Activated gamma-delta T cell treated with Interleukin-2 at 50 U/mL for 16 hours (primary cell): ENCODE measurements around the gene CRHR1.

ENCODE experiments used
- DNase-seq: peaks from one replicate; pipeline ENCODE4 v3.0.0-alpha.2; 2020

CRHR1 gene

DNA sequence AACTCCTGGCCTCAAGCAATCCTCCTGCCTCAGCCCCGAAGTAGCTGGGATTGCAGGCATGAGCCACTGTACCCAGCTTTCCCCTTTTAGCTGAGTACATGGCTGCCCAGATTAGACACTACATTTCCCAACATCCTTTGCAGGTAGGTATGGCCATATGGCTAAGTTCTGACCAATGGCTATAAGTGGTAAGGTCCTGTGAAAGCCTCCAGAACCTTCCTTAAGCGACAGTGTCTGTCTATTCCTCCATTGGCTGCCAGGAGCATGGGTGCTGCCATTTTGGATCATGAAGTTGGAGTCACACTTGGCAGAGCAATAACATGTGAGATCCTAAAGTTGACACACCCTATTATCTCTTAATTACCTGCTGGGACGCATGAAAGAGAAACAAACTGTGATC, 24.4 kb upstream of the CRHR1 start:
- DNase-seq = no peak

DNA sequence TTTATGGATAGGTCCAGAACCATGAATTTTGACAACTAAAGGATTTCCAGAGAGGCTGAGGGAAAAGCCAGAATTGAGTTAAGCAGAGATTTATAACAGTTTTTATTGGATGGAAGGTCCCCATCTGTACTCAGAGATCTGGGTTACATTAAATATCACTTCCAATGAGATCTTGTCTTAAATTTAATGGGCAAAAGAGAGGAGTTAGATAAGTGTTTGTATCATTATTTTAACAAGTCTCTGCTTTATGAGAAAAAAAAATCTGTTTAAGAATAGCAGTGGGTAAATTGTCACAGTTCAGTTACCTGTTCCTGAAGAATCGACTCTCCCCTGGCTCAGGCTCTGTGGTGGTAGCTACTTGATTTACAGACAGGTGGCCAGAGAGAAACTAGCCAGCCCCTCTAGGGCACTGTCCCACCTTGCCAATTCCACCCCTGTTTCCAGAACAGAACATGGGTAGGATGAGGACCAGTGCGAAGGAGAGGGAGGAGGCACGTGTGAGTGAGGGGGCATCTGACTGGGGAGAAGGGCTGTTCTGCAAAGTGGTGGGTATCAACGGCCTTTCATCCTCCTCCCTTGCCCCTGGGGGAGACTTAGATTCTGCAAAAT, 22.1 kb upstream of the CRHR1 start:
- DNase-seq = no peak

DNA sequence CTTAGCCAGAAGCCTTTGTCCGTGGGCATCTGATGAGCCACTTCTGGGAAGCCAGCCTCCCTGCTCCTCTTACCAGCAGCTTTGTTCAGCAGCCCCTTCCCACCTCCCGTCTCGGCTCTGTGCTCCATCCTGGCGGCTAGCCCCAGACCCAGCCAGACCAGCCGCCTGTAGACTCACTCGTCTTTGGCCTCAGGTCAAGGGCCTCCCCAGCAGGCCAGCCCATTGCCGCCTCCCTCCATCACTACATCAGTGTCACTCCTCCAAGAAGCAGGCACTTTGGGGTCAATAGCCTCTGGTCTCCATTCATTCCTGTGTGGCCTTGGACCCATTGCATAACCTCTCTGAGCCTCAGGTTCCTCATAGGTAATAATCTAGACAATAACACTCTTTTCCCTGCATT, 20.9 kb upstream of the CRHR1 start:
- DNase-seq = no peak

DNA sequence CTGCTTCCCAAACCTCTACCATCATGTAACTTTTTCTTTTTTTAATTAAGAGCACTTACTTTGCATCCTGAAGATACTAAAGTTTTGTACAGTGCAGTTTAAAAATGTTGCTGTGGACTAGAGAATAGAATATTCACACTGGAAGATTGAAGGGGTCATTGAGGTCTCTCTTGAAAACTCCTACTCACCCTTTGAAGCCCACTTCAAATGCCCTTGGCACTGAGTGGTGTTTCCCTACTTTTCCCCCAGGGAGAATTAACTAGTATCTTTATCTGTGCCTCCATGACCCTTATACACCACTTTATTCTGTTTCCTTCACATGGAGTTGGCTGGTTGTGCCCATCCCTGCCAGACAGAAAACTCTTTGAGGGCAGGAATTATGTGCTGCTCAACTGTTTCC, 19.6 kb upstream of the CRHR1 start:
- DNase-seq = no peak

DNA sequence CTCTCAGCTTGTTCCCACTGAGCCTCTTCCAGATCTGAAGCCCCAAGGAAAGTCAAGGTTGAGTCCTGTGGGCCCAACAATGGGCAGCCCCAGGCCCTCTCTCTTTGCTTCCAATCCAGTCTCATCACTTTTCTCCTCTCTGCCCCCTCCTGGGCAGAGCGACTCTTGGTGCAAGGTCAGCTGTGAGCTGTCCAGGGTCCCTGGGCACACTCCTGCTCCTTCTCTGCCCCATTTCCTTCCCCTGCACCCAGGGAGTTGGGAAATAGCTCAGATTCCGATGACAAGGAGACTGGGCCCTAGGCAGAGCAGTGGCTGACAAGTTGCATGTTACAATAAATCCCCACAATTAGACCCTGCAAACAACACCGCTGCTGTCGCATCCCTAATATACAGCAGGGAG, 16.1 kb upstream of the CRHR1 start:
- no peak for DNase-seq

DNA sequence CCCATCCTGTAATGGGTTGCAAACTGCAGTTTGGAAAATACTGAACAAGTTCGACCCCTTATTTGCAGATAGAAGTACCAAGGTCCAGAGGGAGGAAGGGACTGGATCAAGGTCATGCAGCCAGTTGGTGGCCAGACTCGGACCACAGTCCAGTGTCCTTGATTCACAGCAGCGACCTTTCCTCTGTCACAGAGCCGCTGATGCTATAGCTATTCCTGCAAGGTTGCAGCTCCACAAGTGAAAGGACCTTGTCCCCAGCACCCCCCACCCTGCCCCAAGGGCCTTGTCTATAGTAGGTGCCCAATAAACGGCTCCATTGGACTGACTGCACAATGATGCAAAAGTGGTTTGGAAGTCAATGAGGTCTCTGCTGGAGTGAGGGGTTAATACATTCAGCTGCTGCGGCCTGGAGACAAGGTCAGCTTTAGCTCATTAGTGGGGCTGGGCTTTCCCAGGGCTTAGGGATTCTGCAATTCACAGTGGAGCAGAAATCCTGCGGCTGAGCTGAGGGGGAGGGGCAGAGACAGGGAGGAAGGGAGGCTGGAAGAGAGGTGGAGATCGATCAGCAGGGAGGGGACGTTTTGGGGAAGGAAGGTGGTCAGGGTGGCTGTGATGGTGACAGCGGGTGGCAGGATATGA, 13.4 kb upstream of the CRHR1 start:
- DNase-seq = no peak

DNA sequence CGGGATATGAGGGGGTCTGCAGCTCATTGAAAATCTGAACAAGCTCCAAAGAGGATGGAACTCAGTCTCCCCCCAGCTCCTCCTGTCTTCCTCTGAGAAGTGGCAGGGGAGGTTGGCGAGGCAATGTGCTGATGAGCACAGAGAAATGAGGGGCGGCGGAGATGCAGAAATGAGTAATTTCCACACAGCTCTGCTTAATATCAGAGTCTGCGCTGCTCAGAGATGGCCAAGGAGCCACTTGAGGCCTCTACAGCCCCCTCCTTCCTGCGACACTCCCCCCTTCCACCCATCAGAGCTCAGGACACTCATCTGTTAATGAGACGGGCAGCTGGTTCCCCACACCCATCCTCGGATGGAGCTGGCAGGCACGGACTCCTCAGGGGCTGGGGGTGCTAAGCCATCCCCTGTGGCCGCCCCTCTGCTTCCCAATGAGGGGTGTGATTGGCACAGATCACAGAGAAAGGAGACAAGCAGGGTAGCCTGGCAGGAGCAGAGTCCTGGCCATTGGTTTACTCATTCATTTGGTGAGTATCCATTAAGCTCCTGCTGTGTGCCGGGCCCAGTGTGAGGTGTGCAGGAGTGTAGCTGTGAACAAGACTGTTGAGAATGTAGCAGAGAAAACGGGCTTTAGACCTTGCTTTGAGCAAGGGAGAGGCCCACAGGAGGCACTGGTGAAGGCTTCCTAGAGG, 12.7 kb upstream of the CRHR1 start:
- DNase-seq = no peak

DNA sequence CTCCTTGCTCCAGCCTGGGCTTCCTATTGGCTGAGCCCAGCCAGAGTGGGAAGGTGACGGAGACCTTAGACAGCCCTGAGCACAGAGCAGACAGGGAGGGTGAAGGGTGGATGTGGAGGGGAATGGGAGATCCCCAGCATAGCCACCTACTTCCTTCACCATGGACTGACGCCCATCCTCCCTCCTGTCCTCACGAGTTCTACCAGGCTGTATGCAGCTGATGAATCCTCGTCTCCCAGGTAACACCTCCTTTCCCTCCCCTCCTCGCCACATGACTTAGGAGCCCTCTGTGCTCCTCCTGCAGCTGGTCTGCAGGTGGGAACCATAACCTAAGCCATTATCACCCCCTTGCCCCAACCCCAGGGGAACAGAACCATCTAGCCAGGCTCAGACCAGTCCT, 9.0 kb upstream of the CRHR1 start:
- no peak for DNase-seq

DNA sequence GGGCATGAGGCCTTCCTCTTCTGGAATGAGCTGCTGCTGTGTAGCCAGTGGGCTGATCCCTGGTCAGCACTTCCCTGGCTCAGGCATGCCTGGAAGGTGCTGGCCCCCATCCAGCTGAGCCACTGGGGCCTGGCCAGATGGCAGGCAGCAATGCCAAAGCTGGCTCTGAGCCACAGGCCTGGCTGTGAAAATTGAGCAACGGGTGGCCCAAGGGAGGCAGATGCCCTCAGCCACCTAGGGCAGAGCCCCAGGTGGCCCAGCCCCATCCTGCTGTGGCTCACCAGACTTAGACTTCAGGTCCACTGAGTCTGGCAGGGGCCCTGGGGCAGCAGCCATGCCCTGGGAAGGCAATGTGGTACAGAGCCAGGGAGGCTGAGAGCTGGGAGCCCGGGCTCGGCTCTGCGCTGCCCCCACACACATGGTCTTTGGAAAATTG, 8.5 kb upstream of the CRHR1 start:
- DNase-seq = no peak

DNA sequence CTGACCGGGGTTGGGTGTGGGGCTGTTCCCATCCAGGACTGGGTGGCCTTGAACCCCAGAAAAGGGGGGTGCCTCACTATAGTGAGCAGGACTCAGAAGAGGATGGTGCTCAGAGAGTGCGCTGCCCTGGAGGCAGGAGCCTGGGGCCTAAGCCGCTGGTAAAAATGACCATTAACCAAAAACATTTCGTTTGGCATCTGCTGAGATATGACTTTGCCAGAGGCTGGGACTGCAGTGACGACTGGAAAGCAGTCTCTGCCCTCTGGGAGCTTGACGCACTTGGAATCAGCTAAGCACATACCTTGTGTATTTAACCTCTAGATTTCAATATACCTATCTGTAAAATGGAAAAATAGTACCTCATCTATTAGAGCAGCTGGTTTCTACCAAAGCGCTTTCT, 7.2 kb upstream of the CRHR1 start:
- DNase-seq = no peak

DNA sequence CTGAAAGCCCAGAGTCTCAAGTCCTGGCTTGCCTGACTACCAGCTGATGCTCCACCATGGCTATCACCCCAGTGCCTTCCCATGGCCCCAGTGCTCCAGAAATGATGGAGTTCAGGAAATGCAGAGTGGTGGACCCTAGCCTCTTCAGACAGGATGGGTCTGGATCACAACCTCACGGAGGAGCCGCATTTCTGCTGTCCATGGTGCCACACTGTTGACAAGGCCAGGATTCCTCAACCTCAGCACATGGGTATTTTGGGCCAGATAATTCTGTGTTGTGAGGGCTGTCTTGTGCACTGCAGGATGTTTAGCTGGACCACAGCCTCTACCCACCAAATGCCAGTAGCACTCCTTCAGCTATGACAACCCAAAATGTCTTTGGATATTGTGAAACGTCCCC, 6.7 kb upstream of the CRHR1 start:
- no peak for DNase-seq

DNA sequence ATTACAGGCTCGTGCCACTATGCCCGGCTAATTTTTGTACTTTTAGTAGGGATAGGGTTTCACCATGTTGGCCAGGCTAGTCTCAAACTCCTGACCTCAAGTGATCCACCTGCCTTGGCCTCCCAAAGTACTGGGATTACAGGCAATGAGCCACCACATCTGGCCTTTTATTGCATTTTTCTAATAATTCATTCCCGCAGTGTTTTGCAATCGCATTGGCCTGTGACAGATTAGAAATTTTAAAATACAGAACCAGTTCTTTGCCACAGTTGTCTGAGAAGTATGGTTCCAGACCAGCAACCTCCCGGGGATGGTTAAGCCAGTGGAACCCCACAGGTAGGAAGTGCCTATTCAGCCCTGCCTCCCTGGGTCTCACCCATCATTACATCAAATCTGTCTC, 3.2 kb upstream of the CRHR1 start:
- DNase-seq = no peak

DNA sequence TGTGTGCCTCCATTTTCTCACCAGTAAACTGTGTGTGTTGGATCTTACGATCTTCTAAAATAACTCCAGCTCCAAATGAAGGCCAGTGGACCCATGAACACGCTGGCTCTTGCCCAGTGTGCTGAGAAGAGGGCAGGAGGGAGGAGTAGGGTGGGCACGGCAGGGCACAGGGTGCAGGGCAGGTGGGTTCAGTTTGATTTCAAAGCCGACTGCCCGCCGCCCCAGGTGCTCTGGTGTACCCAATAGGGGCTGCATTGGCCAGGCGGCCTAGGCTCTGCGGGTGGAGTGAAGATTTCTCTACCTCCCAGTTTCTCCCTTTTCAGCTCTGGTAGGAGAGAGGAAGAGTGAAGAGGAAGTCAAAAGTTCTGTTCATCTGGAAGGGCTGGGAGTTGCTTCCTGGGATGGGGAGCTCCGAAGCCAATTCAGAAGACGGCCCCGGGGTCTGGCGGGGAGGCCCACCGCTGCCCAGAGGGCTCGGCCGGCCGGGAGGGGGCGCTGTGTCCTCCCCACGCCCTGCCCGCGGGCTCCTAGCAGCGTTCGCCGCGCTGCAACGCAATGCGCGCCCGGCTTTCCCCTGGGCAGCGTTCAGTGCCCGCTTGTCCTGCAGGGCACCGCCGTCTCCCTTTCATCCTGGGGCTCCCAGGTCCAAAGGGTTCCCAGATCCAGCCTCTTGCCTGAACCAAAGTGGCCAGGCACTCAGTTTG, 1.1 kb upstream of the CRHR1 start:
- DNase-seq = no peak

DNA sequence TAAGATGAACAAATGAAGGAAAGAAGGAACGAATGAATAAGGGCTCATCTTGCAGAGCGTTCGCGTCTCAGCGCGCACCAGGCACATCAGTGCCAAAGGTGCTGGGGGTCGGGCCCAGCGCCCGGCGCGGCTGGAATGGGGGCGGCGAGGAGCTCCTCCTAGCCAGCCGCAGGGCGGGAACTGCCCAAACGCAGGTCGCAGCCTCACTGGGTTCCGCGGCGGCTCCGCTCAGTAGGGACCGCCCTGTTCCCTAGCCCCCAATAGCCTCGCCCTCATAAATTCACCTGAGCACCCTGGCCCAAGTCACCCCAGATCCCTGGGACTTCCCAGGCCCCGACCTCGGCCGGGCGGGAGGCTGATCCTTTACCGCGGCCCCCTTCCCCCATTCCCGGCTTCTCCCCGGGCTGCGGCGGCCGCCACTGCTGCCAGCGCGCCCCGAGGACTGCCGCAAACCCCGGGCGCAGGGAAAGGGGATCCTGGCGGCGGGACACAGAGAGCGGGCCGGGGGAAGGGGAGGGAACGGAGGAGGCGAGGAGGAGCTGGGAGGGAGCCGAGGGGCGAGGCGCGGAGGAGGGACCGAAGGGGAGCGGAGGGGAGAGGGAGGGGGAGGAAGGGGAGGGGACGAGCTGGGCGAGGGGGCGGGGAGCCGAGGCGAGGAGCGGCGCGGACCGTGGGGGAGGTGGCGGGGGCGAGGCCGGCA, 377 bp upstream of the CRHR1 start:
- no peak for DNase-seq

DNA sequence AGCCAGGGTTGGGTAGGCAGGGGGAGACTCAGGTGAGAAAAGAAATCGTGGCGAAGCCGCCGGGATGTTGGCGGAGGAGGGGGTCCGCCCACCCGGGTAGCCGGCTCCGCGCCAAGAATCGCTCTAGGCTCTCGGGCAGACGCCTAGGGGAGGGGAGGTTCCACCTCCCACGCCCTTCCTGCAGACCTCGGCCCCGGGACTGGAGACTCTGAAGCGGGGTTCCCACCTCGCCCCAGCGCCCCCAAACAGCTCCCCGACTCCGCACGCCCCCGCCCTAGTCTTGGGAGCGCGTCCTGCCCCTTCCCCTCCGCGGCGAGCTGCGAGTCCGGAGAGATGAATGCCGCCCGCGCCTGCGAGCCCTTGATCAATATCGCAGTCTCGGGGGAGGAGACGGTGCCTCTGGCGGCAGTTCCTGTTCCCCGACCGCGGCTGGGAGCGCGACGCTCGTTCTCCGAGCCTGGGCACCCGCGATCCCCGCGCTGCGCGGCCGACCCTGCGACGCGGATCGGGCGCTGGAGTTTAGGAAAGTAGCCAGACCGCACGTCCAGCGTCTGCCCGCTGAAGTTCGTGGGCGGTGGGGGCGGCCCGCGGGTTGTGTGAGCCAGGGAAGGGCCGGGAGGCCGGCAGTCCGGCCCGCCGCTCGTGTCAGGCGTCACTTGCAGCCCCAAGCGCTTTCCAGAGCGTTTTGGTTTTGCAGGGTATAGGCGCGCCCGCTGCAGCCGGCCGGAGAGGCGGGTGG, 790 bp downstream of the CRHR1 start:
- peak; percentile 18 for DNase-seq

DNA sequence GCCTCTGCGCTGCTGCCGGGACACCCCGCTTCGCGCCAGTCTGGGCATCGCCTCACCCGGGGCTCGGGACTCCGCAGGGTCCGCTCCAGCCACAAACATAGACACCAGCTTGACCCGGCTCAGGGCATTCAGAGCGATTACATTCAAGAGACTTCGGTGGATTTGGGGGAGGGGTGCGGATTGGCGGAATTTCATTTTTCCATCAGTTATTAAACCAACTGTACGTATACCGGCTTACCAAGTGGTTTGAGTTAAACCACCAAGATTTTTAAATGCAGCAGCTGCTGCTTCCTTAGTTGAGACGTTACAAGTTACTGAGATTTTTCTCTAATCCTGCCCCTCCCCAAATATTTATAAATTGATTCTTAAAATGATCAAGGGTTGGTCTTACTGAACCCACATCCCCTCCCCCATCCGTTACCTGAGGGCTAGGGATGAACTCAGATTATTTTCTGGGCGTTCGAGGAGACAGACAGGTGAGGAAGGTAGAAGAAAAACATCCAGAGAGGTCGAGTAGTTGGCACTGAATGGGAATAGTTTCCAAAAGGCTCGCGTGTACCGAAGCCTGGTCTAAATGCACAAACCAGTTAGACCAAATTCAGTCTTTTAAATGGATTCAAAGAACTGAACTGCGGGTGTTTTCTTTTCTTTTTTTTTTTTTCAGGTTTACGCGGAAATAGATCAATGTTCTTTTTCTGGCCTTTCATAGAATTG, 1.5 kb downstream of the CRHR1 start:
- no peak for DNase-seq

DNA sequence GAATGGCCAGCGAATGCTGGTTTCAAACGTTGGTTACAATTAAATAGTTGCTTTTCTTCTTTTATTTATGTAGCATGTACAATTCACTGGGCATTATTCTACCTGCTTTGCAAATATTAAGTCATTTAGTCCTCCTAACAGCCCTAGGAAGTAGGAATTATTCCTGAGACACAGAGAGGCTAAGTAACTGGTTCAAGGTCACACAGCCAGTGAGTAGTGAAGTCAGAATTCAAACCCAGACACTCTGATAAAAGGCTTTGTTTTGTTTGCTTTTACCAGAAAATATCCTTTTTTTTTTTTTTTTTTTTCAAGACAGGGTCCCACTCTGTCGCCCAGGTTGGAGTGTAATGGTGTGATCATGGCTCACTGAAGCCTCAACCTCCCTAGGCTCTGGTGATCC, 2.2 kb downstream of the CRHR1 start:
- DNase-seq = no peak

DNA sequence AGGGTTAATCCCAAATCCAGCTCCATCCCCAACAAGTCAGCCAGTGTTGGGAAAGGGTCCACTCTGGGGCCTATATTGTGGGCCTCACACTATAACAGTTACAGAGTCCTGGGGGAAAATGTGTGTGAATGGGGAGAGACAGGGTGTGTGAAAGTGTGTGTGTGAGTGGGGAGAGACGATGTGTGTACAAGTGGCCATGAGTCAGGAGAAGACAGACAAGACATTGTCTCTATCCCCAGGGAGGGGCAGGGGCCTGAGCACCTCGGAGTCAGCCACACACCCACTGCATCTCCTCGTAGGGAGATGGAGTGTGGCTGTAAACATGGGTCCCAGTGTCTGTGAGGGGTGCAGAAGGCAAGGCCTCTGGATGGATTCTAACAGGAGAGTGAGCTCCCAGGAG, 2.9 kb downstream of the CRHR1 start:
- no peak for DNase-seq

DNA sequence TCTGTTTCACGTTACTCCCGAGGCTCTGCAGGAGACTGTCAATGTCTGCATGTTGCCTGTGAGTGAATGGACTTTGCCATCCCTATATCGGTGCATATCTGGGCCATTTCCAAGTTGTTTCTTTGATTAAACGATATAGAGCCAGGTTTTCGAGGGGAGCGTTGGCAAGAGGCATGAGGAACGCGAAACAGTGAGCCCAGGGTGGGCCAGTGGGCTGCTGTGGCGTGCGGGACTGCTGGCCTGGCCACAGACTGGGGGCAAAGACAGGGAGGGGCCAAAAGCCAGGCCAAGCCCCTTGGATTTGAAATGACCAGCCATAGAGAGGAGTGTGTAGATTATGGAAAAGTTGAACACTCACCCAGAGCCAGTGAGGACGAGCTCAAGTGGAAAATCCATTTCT, 3.5 kb downstream of the CRHR1 start:
- DNase-seq = no peak

DNA sequence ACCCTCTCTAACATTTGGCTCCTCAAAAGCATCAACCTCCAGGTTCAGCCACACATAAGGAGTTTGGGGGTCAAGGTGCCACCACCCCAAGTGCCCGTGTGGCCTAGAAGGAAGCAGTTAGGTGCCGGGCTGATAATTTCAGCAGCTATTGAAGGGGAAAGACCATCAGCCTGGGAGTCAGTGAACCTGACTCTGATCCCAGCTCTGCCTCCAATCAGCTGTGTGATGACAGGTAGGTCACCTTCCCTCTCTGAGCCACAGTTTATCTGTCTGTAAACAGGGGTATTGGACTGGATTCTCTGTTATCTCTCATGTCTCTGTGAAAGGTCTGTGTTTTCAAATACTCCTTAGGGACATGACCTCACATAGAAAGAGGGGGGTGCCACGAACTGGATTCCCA, 3.9 kb downstream of the CRHR1 start:
- no peak for DNase-seq

DNA sequence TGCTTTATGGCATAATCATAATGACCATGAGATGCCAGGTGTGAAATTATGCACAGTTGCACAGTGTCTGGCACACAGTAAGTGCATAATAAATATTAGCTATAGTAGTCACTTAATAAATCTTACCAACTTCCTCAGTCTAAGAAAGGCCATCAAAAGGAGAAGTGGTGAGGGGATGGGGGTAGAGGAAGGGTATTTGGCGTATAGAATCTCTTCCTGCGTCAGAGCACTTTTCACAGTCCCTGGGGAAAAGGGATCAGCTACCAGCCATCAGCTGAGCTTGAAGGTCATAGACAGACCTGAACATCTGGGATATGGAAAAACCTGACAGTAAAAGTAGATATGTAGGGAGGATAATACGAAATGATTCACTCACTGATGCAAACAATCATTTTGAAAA, 5.8 kb downstream of the CRHR1 start:
- DNase-seq = no peak
